Activated naive CD4-positive, alpha-beta T cell treated with Interleukin-2 at 50 U/mL for 16 hours (primary cell): ENCODE data around the gene COL1A1.

Experiments
- DNase-seq: peaks from one replicate; pipeline ENCODE4 v3.0.0-alpha.2; 2020

COL1A1 gene

DNA sequence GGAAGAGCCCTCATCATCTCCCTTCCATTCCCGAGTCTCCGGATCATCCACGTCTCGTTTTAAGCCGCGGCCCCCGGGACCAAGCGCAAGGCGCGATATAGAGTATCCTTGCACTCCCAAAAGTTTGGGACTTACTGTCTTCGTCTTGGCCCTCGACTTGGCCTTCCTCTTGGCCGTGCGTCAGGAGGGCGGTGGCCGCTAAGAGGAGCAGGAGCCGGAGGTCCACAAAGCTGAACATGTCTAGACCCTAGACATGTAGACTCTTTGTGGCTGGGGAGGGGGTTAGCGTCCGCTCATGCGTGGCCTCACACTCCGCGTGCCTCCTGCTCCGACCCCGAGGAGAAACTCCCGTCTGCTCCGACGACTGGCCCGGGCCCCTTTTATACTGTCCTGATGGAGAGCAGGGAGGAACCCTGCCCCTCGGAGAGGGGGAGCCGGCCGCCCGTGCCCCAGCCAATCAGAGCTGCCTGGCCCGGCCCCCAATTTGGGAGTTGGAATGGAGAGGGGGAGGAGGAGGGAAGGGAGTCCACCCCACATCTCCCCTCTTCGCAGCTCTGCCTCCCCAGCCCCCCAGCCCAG, at the start of gene COL1A1:
Gene COL1A1 (minus strand): TSS at position 356 of the 579 bp plus-strand sequence. CDS start 118 bp downstream, at position 238.
- DNase-seq, result no peak

DNA sequence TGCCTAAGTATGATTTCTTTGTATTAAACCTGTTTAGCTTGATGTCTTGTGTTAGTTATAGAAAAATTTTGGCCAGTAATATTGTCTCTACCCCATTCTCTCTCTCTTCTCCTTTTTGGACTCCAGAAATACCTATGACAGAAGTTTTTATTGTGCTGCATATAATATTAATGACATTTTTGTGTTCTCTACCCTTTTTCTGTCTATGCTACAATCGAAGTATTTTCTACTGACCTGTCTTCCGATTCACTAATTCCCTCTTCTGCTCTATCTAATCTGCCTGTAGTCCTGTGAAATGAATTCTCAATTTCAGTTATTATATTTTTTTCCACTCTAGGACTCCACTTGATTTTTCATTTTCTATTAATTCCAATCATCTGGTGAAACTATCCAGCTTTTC, 46.8 kb upstream of the COL1A1 start:
- no peak for DNase-seq

DNA sequence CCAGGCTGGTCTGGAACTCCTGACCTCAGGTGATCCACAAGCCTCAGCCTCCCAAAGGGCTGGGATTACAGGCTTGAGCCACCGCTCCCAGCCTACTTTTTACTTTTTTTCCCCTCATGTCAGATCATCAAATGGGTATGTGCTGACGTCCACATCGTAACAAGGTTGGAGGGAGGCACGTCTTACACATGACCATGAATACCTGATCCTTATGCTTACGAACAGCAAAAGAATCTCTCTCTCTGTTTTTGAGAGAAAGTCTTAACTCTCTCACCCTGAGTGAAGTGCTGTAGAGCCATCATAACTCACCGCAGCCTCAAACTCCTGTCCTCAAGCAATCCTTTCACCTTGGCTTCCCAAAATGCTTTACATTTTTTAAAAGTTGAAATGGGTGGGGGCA, 43.3 kb upstream of the COL1A1 start:
- DNase-seq, result no peak

DNA sequence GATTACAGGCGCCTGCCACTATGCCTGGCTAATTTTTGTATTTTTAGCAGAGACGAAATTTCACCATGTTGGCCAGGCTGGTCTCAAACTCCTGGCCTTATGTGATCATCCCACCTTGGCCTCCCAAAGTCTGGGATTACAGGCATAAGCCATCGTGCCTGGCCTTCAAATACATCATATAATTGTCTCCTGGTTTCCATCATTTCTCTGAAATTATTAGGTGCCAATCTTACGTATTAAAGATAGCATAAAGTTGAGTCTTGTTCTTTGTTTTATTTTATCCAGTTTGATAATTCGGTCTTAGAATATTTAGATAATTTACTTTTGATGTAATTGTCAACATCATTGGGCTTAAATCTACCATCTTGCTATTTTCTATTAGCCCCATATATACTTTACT, 40.0 kb upstream of the COL1A1 start:
- no peak for DNase-seq

DNA sequence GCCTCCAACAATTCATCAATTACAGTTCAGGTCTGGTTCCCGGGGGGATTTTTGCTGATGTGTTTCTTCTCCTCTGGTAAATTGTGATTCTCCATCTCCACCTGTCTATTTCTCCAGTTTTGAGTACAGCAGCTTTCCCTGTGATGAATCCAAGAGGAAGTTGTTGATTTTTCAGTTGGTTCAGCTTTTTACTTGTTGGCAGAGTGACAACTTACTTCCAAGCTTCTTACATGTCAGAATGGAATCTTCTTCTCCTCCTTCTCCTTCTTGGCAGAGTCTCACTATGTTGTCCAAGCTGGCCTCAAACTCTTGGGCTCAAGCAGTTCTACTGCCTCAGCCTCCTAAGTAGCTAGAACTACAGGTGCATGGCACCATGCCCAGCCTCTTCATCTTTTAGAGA, 39.4 kb upstream of the COL1A1 start:
- DNase-seq, result no peak

DNA sequence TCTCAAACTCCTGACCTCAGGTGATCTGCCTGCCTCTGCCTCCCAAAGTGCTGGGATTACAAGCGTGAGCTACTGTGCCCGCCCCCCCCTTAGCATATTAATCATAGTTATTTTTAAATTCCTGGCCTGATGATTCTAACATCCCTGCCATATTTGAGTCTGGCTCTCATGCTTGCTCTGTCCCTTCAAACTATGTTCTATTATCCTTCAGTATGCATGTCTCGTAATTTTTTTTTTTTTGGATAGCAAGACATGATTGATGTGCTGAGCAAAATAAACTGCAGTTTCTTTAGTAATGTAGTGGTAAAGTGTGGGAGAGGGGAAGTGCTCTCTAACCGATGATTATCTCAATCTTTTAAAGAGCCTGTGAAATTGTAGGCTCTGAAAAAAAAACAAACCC, 38.5 kb upstream of the COL1A1 start:
- no peak for DNase-seq

DNA sequence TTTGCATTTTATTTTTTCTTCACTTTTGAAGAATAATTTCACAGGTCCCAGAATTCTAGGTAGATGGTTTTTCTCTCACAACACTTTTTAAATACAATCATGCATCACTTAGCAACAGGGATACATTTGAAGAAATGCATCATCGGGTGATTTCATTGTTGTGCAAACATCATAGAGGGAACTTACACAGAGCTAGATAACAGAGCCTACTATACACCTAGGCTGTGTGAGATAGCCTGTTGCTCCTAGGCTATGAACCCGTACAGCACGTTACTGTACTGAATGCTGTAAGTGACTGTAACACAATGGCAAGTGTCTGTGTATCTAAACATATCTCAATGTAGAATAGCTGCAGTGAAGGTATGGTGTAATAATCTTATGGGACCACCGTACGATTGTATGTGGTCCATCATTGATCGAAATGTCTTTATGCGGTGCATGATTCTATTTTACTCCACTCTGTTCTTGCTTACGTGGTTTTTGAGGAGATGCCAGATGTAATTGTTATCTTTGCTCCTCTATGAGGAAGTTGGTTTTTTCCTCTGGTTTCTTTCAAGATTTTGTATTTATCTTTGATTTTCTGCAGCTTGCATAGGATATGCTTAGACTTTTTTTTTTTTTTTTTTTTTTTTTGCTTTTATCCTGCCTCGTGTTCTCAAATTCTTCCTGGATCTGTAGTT, 37.3 kb upstream of the COL1A1 start:
- DNase-seq, result no peak

DNA sequence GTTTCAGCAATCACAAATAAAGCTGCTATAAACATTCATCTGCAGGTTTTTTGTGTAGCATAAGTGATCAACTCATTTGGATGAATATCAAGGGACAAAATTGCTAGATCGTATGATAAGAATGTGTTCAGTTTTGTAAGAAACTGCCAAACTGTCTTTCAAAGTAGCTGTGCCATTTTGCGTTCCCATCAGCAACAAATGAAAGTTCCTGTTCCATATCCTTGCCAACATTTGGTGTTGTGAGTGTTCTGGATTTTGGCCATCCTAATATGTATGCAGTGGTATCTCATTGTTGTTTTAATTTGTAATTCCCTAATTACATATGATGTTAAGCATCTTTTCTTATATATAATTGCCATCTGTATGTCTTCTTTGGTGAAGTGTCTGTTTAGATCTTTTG, 36.5 kb upstream of the COL1A1 start:
- no peak for DNase-seq

DNA sequence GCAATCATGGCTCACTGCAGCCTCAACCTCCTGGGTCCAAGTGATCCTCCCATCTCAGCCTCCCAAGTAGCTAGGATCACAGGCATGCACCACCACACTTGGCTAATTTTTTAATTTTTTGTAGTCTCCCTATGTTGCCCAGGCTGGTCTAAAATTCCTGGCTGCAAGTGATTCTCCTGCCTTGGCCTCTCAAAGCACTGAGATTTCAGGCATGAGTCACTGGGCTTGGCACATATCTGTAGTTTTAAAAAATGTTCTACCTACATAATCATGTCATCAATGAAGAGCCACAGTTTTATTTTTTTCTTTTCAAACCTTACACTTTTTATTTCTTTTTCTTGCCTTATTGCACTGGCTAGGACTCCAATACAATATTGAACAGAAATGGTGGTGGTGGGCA, 33.1 kb upstream of the COL1A1 start:
- DNase-seq, result no peak

DNA sequence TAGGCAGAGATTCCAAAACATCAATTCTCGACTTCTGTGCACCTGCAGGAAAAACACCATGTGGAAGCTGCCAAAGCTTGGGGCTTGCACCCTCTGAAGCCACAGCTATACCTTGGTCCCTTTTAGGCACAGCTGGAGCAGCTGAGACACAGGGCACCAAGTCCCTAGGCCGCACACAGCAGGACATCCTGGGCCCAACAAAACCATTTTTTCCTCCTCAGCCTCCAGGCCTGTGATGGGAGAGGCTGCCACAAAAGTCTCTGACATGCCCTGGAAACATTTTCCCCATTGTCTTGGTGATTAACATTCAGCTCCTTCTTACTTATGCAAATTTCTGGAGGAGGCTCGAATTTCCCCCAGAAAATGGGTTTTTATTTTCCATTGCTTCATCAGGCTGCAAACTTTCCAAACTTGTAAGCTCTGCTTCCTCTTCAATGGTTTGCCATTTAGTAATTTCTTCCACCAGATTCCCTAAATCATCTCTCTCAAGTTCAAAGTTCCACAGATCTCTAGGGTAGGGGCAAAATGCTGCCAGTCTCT, 24.3 kb upstream of the COL1A1 start:
- DNase-seq, result no peak

DNA sequence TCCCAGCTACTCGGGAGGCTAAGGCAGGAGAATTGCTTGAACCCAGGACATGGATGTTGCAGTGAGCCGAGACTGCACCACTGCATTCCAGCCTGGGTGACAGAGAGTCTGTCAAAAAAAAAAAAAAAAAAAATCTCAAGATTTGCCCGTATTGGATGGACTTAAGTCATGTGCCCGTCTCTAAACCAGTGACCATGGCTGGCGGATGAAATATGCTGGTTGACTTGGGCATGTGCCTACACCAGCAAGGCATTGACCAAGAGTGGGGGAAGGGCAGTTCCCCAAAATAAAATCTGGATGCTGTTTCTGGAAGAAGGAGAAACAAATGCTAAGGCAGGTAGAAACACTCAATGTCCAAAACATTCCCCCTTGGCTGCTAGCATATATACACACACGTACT, 21.5 kb upstream of the COL1A1 start:
- no peak for DNase-seq

DNA sequence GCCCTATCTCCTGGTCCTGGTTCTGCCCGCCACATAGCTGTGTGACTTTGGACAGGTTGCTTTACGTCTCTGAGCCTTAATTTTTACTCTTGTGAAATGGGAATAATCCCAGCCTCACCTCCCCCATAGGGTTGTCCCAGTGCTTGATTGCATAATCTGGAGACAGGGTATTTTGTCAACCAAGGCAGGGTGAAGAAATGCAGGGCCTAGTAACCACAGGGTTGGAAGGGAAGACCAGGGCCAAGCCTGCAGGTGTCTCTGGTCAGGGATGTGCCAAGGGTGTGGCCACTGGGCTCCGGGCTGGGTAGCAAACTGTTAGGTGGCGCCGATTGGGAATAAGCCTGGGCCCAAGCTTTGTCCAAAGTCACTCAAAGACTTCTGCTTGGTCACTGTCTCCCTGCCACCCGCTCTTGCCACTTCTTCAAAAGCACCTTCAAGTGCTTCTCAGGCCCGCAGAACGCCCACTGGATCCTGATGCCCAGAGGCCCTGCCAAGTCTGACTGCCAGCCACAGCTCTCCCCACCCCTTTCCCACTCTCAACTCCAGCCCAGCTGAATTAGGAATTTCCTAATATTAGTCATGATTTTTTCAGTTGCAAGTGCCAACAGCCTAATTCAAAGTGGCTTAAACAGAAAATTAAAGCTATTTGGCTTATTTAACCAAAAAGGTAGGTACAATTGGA, 20.6 kb upstream of the COL1A1 start:
- no peak for DNase-seq

DNA sequence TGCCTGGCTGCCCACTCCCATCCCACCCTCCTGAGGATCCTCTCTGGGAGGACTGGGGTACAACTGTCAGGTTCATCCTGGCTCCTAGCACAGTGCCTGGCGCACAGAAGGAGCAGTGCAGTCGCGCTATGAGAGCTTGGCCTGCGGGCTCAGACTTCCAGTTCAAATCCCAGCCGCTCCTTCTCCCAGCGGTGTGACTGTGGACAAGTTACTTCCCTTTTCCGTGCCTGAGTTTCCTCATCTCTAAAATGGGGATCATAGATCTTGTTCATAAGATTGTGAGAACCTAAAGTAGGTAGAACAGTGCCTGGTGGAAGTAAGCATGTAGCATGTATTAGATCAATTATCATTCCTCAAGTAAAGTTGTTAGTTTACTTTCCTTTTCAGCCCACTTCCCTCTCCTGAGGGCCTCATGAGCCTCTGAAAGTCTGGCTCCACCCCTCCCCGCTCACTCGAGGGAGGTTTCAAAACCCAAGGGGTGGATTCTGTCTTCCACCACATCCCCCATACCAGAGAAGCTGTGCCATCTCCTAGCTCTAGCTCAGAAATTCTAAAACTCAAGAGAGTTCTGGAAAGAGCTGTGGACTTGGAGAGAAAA, 19.9 kb upstream of the COL1A1 start:
- DNase-seq, result no peak

DNA sequence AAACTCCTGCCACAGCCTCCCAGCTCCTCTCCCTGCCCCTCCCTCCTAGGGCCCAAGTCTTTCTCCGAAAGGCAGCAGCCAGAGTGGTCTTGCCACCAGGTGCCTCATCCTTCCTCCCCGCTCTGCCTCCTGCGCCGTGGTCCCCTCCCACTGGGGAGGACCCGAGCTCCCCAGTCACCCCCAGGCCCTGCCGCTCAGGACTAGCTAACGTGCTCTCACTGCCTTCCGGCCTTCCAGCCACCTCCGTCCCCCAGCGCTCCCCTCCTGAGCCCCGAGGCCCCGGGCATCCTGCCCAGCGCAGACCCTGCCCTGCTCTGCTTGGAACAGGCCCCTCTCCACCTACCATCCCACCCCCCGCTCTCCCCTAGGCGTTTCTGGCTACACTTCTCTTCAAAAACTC, 19.4 kb upstream of the COL1A1 start:
- DNase-seq, result no peak

DNA sequence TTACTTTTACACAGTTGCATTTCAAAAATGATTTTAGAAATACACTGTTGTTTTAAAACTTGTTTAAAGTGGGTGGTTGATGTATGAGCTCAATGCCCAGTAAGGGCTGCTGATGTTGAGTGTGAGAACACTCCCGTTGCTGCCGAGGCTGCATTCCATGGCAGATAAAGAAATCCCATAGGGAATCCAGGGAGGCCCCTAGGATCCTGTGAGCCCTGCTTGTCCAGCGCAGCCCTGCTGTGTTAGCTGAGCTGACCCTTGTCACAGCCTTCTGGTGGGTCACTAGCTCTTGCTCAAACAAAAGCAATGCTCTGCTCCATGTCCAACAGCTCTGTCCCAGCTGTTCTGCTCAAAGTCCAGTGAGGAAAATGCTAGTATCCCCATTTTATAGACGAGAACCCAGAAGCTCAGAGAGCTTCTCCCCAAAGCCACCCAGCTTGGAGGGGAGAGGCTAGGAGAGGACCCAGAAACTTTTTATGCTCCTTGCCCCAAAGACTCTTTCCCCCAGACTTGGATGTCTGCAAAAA, 18.6 kb upstream of the COL1A1 start:
- no peak for DNase-seq

DNA sequence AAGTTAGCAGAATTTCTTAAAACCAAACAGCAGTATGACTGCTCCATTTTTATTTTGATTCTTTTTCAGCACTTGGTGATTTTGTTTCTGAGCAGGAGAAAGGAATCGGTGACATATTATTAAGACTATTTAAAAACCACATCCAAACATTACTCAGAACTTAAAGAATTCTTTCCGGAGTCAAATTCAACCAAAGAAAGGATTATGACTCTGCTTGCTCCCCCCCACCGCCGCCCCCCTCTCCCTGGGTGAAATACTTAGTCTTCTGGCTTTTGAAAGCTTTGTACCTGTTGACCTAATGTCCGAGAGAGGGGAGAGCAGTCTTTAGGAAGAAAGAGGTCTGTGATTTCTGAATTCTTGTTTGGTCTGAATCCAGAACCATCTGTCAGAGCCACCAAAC, 17.9 kb upstream of the COL1A1 start:
- no peak for DNase-seq

DNA sequence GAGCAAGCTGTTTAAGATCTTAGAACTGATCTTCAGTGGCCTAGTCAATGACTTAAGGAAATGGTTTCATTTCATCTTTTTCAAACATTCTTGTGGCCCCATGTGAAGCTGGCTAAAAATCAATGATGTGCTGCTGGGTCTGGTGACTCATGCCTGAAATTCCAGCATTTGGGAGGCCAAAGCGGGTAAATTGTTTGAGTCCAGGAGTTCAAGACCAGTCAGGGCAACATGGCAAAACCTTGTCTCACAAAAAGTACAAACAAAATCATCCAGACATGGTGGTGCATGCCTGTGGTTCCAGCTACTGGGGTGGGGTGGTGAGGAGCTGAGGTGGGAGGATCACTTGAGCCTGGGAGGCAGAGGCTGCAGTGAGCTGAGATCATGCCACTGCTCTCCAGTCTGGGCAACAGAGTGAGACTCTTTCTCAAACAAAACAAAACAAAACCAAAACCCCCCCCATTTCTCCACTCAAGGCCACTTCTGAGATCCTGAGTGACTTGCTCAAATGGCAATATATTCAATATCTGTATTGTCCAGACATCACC, 17.4 kb upstream of the COL1A1 start:
- DNase-seq, result no peak

DNA sequence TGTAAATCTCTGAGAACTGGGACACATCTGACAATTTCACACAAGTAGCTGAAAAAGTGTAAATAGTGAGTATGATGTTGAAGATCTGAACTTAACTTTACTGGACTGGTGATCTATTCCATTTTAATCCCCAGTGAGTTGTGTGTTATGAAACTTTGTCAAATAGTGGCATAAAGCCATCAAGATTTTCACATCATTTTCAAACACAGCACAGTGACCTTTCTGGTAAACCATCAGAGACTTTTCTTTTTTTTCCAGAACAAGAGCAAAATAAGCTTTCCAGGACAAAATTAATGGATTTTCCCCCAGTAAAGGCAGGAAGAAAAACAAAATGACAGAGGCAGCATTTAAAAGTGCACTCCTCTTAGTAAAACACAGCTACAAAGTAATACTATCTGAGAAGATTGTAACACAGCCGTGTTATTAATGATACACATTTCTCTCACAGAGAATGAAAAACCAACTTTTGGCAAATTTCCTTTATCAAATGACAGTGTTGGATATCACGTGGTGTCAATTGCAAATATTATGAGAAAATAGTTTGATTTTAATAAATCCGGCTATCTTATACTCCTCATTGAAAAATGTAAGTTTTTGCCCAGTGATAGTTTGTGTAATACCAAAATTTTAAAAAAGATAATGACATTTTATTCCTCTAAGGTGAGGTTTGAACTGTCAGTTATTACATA, 16.8 kb upstream of the COL1A1 start:
- DNase-seq, result no peak

DNA sequence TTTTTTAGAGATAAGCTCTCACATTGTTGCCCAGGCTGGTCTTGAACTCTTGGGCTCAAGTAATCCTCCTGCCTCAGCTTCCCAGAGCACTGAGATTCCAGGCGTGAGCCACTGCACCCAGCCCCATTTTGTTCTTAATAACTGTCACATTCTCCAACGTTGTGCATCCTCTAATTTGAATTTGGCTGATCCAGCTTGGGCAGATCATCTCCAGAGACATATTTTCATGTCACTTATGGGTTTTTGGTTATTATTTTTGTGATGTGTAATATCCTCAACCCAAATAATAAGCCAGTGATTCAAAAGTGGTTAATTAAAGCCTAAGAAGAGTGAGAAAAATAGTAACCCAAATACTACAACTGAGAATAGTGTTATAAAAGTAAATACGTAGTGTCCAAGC, 16.2 kb upstream of the COL1A1 start:
- no peak for DNase-seq

DNA sequence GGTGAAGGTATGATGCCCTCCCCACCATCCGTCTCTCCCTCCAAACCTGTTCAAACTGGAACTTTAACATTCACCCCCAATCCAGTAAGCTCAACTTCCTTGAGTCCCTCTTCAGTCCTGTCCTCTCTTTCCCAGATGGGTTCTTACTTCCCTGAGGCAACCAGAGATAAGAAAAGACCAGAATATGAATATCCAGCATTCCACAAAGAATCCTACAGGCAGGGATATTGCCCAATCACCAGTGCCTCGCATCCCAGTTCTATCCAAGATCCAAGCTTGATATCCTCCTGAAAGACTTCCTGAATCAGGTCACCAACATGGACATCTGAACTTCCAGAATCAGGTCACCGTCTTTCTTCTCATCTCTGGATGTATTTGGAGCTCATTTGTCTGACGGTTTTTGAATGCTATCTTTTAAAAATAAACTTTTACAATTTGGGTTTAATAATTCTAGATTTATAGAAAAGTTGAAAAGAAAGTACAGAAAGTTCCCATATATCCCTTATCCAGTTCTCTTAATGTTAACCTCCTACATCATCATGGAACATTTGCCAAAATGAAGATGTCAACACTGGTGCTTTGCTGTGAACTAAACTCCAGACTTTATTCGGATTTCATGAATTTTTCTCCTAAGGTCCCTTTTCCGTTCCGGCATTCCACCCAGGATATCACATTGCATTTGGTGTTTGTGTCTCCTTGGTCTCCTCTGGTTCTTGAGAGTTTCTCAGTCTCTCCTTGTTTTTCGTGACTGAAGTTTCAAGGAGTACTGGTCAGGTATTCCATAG, 13.7 kb upstream of the COL1A1 start:
- no peak for DNase-seq
